Activated CD8-positive, alpha-beta T cell treated with anti-CD3 and anti-CD28 coated beads for 36 hours (primary cell): Measurements from ENCODE around the gene ARHGAP9. TPM values are rescaled to one million over a fixed set of nuclear protein-coding genes. Genes with fewer than 3 reads are reported as not detected.
A peak's percentile ranks its signal among the peaks of the same experiment; 100 is the strongest.

Experiments used
- ATAC-seq: fragments of 200-7000 bp; cut with Tn5 transposase; one replicate; pipeline ENCODE4 v1.10.0; 2021; ENCODE audit warnings: mild to moderate bottlenecking, moderate library complexity
- CTCF ChIA-PET: fragments of 350-600 bp; sonication (Branson Sonifier 250); formaldehyde crosslinking; loops from one replicate; lab custom pipeline; 2021; ENCODE audit warnings: antibody characterized with exemption; lab: Charles Lee
- POLR2A ChIA-PET: fragments of 350-600 bp; sonication (Branson Sonifier 250); formaldehyde crosslinking; loops from one replicate; lab custom pipeline; 2021; ENCODE audit warnings: antibody characterized with exemption; lab: Charles Lee
- DNase-seq: peaks from one replicate; pipeline ENCODE4 v3.0.0-alpha.2; 2020
- H3K27ac Mint-ChIP-seq: one replicate; pipeline ENCODE4 v1.8.0; 2021; ENCODE audit warnings: mild to moderate bottlenecking, mixed read lengths
- H3K27me3 Mint-ChIP-seq: one replicate; pipeline ENCODE4 v1.8.0; 2021; ENCODE audit warnings: mixed read lengths
- H3K36me3 Mint-ChIP-seq: one replicate; pipeline ENCODE4 v1.8.0; 2021; ENCODE audit warnings: low read depth, mixed read lengths
- H3K4me1 Mint-ChIP-seq: one replicate; pipeline ENCODE4 v1.8.0; 2021; ENCODE audit warnings: low read depth, mixed read lengths
- H3K4me3 Mint-ChIP-seq: one replicate; pipeline ENCODE4 v1.8.0; 2021; ENCODE audit warnings: mild to moderate bottlenecking, moderate library complexity, mixed read lengths
- H3K9me3 Mint-ChIP-seq: one replicate; pipeline ENCODE4 v1.8.0; 2021; ENCODE audit warnings: mixed read lengths
- intact Hi-C: fragments of 100-400 bp; cut with micrococcal nuclease; formaldehyde crosslinking; loops from one replicate; pipeline ENCODE4 v1.10.0; 2022
- total RNA-seq, 2 experiments: library from RNA; stranded (reverse); gene quantifications; one replicate each; pipeline ENCODE4 v1.2.3, GENCODE V29; 2021
- TF ChIP-seq, protein P1 (sequence below): fragments of 200-600 bp; IDR thresholded peaks from one replicate; pipeline ENCODE4 v1.8.0; 2022; ENCODE audit warnings: antibody characterized with exemption, mild to moderate bottlenecking

ARHGAP9 gene
- total RNA-seq, 2 experiments from 2014 or later = 125 to 128 TPM

DNA sequence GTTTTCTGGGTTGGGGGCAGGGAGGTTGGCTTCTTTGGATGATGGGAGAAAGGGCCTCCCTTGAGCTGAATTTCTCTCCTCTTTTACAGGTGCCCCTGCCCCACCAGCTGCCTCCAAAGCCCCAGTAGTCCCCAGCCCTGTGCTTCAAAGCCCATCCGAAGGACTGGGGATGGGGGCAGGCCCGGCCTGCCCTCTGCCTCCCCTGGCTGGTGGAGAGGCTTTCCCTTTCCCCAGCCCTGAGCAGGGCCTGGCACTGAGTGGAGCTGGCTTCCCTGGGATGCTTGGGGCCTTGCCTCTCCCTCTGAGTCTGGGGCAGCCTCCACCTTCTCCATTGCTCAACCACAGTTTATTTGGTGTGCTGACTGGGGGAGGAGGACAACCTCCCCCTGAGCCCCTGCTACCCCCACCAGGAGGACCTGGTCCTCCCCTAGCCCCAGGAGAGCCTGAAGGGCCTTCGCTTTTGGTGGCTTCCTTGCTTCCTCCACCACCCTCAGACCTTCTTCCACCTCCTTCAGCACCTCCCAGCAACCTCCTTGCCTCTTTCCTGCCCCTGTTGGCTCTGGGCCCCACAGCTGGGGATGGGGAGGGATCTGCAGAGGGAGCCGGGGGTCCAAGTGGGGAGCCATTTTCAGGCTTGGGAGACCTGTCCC lies 46.9 kb upstream of the ARHGAP9 start:
- ChIA-PET CTCF (no interaction called here), POLR2A (interaction anchor here (0.8 to 6.9 kb wide), 4 partner anchors 10 to 47 kb away, joined by 3 to 46 read pairs (median 5); partner anchors contain the start of genes ARHGAP9 and DCTN2)
- H3K4me1 Mint-ChIP-seq = peaks cover 34% of the 10 kb centered on the region
- H3K27me3 Mint-ChIP-seq = no peaks in the 10 kb centered on the region
- peak overlapping the region; percentile 46 for H3K27ac Mint-ChIP-seq
- TF ChIP-seq, protein P1, sequence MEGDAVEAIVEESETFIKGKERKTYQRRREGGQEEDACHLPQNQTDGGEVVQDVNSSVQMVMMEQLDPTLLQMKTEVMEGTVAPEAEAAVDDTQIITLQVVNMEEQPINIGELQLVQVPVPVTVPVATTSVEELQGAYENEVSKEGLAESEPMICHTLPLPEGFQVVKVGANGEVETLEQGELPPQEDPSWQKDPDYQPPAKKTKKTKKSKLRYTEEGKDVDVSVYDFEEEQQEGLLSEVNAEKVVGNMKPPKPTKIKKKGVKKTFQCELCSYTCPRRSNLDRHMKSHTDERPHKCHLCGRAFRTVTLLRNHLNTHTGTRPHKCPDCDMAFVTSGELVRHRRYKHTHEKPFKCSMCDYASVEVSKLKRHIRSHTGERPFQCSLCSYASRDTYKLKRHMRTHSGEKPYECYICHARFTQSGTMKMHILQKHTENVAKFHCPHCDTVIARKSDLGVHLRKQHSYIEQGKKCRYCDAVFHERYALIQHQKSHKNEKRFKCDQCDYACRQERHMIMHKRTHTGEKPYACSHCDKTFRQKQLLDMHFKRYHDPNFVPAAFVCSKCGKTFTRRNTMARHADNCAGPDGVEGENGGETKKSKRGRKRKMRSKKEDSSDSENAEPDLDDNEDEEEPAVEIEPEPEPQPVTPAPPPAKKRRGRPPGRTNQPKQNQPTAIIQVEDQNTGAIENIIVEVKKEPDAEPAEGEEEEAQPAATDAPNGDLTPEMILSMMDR = no peak
- peaks cover 23% of the 10 kb centered on the region for H3K36me3 Mint-ChIP-seq
- no peak for ATAC-seq
- no peaks in the 10 kb centered on the region for H3K9me3 Mint-ChIP-seq
- no peak overlapping the region for H3K4me3 Mint-ChIP-seq
- DNase-seq = no peak
- intact Hi-C loops = no loop called here

DNA sequence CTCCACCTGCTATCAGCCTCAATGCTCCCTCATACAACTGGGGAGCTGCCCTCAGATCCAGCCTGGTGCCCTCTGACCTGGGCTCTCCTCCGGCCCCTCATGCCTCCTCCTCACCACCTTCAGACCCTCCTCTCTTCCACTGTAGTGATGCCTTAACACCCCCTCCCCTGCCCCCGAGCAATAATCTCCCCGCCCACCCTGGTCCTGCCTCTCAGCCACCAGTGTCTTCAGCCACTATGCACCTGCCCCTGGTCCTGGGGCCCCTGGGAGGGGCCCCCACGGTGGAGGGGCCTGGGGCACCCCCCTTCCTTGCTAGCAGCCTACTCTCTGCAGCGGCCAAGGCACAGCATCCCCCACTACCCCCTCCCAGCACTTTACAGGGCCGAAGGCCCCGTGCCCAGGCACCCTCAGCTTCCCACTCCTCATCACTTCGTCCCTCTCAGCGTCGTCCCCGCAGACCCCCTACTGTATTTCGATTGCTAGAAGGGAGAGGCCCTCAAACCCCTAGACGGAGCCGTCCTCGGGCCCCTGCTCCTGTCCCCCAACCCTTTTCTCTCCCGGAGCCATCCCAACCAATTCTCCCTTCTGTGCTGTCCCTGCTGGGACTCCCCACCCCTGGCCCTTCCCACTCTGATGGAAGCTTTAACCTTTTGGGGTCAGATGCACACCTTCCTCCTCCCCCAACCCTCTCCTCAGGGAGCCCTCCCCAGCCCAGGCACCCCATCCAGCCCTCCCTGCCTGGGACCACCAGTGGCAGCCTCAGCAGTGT lies 46.1 kb upstream of the ARHGAP9 start:
- Mint-ChIP-seq H3K4me1 (peaks cover 42% of the 10 kb centered on the region), H3K9me3 (no peaks in the 10 kb centered on the region), H3K27me3 (no peaks in the 10 kb centered on the region), H3K27ac (peak overlapping the region; percentile 57), H3K36me3 (peaks cover 23% of the 10 kb centered on the region), H3K4me3 (no peak overlapping the region)
- POLR2A ChIA-PET = interaction anchor here (0.6 to 6.9 kb wide), 4 partner anchors 9 to 45 kb away, joined by 3 to 46 read pairs (median 9); partner anchors contain the start of gene DCTN2
- TF ChIP-seq, protein P1 = no peak
- intact Hi-C loops = no loop called here
- DNase-seq = no peak
- ATAC-seq = no peak
- CTCF ChIA-PET = interaction anchor here (0.6 to 2.3 kb wide), 4 partner anchors 8 to 67 kb away, joined by 3 to 14 read pairs (median 3); no protein-coding TSS in a partner anchor

DNA sequence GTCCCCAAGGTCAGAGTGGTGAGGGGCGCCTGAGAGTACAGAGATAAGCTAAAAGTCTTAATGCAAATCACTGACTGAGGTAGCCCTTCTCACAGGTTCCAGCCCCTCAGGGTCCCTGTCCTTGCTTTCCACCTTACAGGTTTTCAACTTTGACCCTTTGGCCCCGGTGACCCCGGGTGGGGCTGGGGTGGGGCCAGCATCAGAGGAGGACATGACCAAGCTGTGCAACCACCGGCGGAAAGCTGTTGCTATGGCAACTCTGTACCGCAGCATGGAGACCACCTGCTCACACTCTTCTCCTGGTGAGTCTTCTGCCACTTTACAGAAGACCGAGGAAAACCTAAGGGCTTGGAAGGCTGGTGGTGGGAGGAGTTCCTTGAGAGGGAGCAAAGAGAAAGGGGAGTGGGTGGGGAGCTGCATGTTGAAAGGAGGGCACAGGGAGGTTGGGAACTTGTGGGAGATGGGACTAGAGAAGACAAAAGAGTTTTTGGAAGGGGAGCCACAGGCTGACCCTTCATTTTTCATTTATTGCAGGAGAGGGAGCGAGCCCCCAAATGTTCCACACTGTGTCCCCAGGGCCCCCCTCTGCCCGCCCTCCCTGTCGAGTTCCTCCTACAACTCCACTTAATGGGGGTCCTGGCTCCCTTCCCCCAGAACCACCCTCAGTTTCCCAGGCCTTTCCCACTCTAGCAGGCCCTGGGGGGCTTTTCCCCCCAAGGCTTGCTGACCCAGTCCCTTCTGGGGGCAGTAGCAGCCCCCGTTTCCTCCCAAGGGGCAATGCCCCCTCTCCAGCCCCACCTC lies 45.3 kb upstream of the ARHGAP9 start:
- no peaks in the 10 kb centered on the region for H3K9me3 Mint-ChIP-seq
- TF ChIP-seq, protein P1 = no peak
- peak overlapping the region; percentile 95 for H3K4me3 Mint-ChIP-seq
- POLR2A ChIA-PET = interaction anchor here (0.6 to 6.9 kb wide), 7 partner anchors 10 to 168 kb away, joined by 3 to 46 read pairs (median 3); partner anchors contain the start of gene DCTN2
- peak overlapping the region; percentile 91 for H3K27ac Mint-ChIP-seq
- CTCF ChIA-PET = interaction anchor here (0.6 to 2.3 kb wide), 10 partner anchors 9 to 231 kb away, joined by 3 to 14 read pairs (median 3); no protein-coding TSS in a partner anchor
- H3K4me1 Mint-ChIP-seq = peaks cover 43% of the 10 kb centered on the region
- intact Hi-C loops = loop anchor here (5.0 kb wide), 1 partner anchor 48 kb away; the partner anchor contains the start of gene ARHGAP9
- DNase-seq (peak; percentile 27), ATAC-seq (no peak)
- H3K27me3 Mint-ChIP-seq = no peaks in the 10 kb centered on the region
- peaks cover 26% of the 10 kb centered on the region for H3K36me3 Mint-ChIP-seq

DNA sequence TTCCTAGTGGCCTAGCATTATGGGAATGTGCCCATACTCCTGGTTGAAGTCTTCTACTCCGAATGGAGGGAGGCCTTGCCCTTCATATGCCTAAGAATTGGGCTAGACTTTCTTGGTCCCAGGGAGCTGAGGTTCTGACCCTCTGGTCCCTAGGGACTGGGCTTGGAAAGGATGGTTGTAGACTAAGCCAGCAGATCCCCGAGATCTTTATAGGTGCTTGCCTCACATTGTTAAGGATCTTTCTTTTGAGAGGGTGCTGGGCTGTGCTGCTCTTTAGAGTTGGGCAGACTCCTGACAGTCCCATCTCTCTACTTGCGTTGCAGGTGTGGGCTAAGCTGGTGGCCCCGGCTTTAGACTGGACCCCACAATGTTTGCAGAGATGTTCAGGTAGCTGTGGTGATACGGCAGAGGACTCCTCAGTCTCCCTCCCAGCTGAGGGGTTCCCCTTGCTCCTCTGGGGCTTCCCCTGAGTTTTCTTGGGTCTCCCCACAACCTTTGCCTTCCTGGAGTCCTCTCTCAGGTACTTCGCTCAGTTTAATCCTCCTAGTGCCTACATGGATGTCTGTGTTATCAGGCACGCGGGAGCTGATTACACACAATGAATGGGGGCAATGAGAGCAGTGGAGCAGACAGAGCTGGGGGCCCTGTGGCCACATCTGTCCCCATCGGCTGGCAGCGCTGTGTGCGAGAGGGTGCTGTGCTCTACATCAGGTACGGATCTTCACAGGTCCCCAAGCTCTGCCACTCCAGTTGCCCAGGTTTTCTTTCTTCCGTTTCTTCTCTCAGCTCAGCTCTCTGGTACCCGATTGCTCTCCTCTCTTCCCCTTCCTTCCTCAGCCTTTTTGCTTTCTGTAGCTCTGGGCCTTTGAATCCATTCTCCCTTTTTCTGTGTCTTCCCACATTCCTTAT lies 44.3 kb upstream of the ARHGAP9 start:
- TF ChIP-seq, protein P1 = no peak
- no peaks in the 10 kb centered on the region for H3K9me3 Mint-ChIP-seq
- no peaks in the 10 kb centered on the region for H3K27me3 Mint-ChIP-seq
- peaks cover 29% of the 10 kb centered on the region for H3K36me3 Mint-ChIP-seq
- peaks cover 49% of the 10 kb centered on the region for H3K4me1 Mint-ChIP-seq
- intact Hi-C loops = loop anchor here (5.0 kb wide), 1 partner anchor 47 kb away; the partner anchor contains the start of gene ARHGAP9
- CTCF ChIA-PET = interaction anchor here (0.8 to 2.3 kb wide), 10 partner anchors 9 to 232 kb away, joined by 3 to 14 read pairs (median 3); no protein-coding TSS in a partner anchor
- peak overlapping the region; percentile 91 for H3K27ac Mint-ChIP-seq
- ATAC-seq (no peak), DNase-seq (peak; percentile 46)
- peak overlapping the region; percentile 95 for H3K4me3 Mint-ChIP-seq
- POLR2A ChIA-PET = interaction anchor here (0.6 to 6.9 kb wide), 11 partner anchors 9 to 169 kb away, joined by 3 to 46 read pairs (median 3); no protein-coding TSS in a partner anchor
